HEK293 (cell line): ENCODE results near the gene CHMP3.

Experiments
- CTCF ChIP-seq: fragments of 450-650 bp; formaldehyde crosslinking; IDR thresholded peaks from 2 replicates; pipeline ENCODE4 v1.5.1; 2016; ENCODE audit warnings: missing biosample characterization, missing genetic modification characterization
- SP2 ChIP-seq: fragments of 450-650 bp; formaldehyde crosslinking; IDR thresholded peaks from 2 replicates; pipeline ENCODE4 v1.5.1; 2016; ENCODE audit warnings: missing biosample characterization, missing genetic modification characterization

DNA sequence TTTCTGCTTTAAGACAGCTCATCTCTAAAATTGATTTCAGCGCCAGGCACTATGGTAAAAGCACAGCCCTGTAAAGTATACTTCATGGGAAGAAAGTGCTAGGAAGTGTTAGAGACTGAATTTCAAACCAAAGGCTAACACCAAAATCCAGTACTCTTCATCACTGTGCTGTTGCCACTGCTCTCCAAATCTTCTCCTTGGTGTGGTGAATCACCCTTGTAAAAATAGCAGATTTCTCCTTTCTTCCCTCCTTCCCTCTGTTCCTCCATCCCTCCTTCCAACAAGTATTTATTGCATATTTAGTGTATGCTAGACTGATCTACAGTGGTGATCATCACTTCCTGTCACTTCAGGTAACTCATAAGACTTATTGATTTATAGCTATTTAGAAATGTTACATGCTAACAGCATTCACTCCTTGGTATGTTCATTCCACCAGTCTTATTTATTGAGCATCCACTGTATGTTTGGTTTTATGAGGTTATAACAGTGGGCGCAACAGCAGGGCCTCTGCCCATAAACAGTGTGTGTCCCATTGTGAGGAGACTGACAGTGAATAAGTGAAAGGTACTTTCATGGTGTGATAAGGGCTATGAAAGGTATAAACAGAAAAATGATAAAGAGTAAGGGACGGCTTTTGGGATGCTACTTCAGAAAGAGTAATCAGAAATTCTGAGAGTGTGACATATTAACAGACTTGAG, 102.0 kb downstream of the CHMP3 start:
- no peak for TF ChIP-seq CTCF
- no peak for TF ChIP-seq SP2 (tag by site-specific recombination)
